T-helper 1 cell treated with Interleukin-12 subunit alpha and Interleukin-12 subunit beta and Interleukin-4 antibody, amounts not matched to agents 30 ng/mL and 1 ng/mL, for 36 hours (primary cell): Measurements from ENCODE around the gene SYT11. TPM values are rescaled to one million over a fixed set of nuclear protein-coding genes. Genes with fewer than 3 reads are reported as not detected.

Source experiments
- intact Hi-C: fragments of 100-400 bp; cut with micrococcal nuclease; formaldehyde crosslinking; loops from one replicate; pipeline ENCODE4 v1.15.1; 2024
- total RNA-seq: library from RNA; stranded (reverse); gene quantifications from 2 replicates; pipeline ENCODE4 v1.2.3, GENCODE V29; 2022

The SYT11 gene
- total RNA-seq, 1 donor from 2014 or later = 38.3 TPM

DNA sequence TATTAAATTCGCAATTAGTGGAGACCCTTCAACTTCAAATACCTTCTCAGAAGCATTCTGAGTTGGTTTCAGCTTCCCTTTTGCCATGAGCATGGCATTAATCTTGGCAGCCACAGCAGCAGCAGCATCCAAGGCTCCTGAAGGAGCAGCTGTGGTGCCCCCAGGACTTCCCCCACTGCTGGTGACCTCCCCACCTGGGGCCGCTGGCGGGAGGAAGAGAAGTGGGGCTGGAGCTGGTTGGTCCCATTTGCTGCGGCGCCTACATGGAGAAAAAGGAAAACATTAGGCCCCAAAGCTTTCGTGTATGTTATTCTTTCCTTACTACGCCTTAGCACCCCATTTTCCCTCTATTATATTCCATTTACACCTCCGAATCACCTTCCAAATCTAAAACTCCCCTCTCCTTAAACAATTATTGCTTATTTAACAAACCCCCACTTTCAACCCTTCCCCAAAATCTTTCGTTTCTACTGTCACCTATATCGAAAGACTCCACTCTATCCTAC, 74.3 kb downstream of the SYT11 start:
- intact Hi-C loops = loop anchor here (1.0 to 10.0 kb wide), 14 partner anchors 13 to 811 kb away; partner anchors contain the start of genes CCT3, LAMTOR2, MEF2D and MRPL24

DNA sequence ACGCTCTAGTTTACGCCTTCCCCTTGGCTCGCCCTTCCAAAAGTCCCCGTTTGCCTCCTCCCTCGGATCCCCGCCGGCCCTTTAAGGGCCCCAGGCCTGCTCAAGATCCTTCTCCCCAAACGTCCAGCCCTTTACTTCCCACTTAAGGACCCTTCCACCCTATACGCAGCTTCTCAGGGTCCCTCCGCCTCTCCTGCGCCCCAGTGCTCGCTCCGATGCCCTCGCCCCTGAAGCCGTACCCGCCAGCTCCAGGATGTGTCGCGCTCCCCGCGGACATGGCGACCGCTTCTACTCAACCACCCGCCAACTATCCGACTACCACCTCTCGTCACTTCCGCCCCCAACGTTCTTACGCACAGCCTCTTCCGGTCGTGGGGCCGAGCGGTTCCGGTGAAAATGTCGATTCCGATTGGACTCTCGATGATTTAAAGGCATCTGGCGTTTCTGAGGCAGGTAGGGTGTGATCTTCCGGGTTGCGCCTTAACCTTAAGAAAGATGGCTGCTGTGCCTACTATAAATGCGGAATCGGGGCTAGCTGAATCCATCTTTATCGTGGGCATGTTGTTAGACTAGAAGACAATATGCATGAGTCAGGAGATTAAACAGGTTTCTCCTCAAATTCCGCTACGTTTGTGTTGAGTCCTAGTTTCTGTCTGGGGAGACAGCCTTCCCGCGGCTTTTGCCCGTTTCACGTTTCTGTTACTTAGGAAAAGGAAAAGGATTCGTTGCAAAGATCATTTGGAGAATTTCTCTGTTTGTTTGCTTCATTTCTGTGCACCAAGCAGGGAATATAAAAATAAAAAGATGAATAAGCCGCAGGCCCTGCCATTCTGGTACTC, 74.9 kb downstream of the SYT11 start, which contains the start of gene KHDC4:
Gene KHDC4 (minus strand): TSS at position 317 of the 839 bp plus-strand sequence. CDS start 40 bp downstream, at position 277.
- intact Hi-C loops = loop anchor here (1.0 to 10.0 kb wide), 14 partner anchors 12 to 810 kb away; partner anchors contain the start of genes CCT3, LAMTOR2, MEF2D and MRPL24

Other genes starting within 250 kb of the SYT11 start
- 76.0 and 82.4 TPM in 2 replicates for gene MSTO1, start 249.3 kb upstream of the SYT11 start, total RNA-seq
- gene YY1AP1, start 170.8 kb upstream of the SYT11 start, total RNA-seq = 81.0 and 82.8 TPM in 2 replicates
- 156 and 158 TPM in 2 replicates for gene DAP3, start 170.5 kb upstream of the SYT11 start, total RNA-seq
- gene GON4L, start 2.4 kb upstream of the SYT11 start, total RNA-seq = 85.8 and 90.6 TPM in 2 replicates
- gene RIT1, start 51.8 kb downstream of the SYT11 start, total RNA-seq = 27.5 and 33.1 TPM in 2 replicates
- gene KHDC4, start 74.8 kb downstream of the SYT11 start, total RNA-seq = 67.8 and 70.6 TPM in 2 replicates
- gene RXFP4, start 82.1 kb downstream of the SYT11 start, total RNA-seq = not detected in 2 replicates
- gene ARHGEF2, start 119.0 kb downstream of the SYT11 start, total RNA-seq = 181 and 188 TPM in 2 replicates
- gene SSR2, start 161.4 kb downstream of the SYT11 start, total RNA-seq = 278 and 281 TPM in 2 replicates
- 39.0 and 40.6 TPM in 2 replicates for gene UBQLN4, start 194.2 kb downstream of the SYT11 start, total RNA-seq
- 62.0 and 62.1 TPM in 2 replicates for gene LAMTOR2, start 195.2 kb downstream of the SYT11 start, total RNA-seq
- gene RAB25, start 201.6 kb downstream of the SYT11 start, total RNA-seq = 0.56 TPM in 1 of 2 replicates, not detected in the other
- 0.07 TPM in 1 of 2 replicates, not detected in the other for gene MEX3A, start 222.9 kb downstream of the SYT11 start, total RNA-seq